AML-193 (cell line): ENCODE results near the gene AUNIP.

Experiments
- DNase-seq, 2 experiments: peaks; one replicate each; lab custom pipeline; 2025; lab: John Stamatoyannopoulos, UW

The AUNIP gene

GRCh38 chr1:25858906-25859789, at the start of gene AUNIP:
Gene AUNIP, minus strand, starts transcription at chr1:25859457. Its CDS starts 100 bp downstream, at chr1:25859357.
- DNase-seq = peak; percentile 81 to 85

GRCh38 chr1:25909040-25909439, 49.8 kb upstream of the AUNIP start:
- DNase-seq = no peak

- DNase-seq = no peak
These were observed 48.9 kb upstream of the AUNIP start for GRCh38 chr1:25908161-25908560.

- DNase-seq = no peak
These were observed 48.3 kb upstream of the AUNIP start for GRCh38 chr1:25907601-25908000.

- no peak for DNase-seq
These were observed 47.5 kb upstream of the AUNIP start for GRCh38 chr1:25906644-25907300.

- DNase-seq = peak; percentile 81 to 85
These were observed 46.7 kb upstream of the AUNIP start, which contains the start of gene STMN1 for GRCh38 chr1:25905680-25906643. Gene STMN1, minus strand, starts transcription at chr1:25906419. Its CDS starts 1,743 bp downstream, at chr1:25904676.

GRCh38 chr1:25904943-25905679, 45.9 kb upstream of the AUNIP start:
- DNase-seq = peak; percentile 76 to 84

GRCh38 chr1:25903986-25904385, 44.7 kb upstream of the AUNIP start:
- DNase-seq = no peak

GRCh38 chr1:25902462-25902861, 43.2 kb upstream of the AUNIP start:
- no peak for DNase-seq

GRCh38 chr1:25900219-25900618, 41.0 kb upstream of the AUNIP start:
- DNase-seq = no peak

GRCh38 chr1:25899792-25900191, 40.5 kb upstream of the AUNIP start:
- no peak for DNase-seq

GRCh38 chr1:25898223-25899015, 39.2 kb upstream of the AUNIP start:
- DNase-seq = no peak

- no peak for DNase-seq
These were observed 38.5 kb upstream of the AUNIP start for GRCh38 chr1:25897754-25898153.

- no peak for DNase-seq
These were observed 37.0 kb upstream of the AUNIP start for GRCh38 chr1:25896266-25896665.

- DNase-seq = peak; percentile 81 to 88
These were observed 36.2 kb upstream of the AUNIP start for GRCh38 chr1:25895365-25895990.

GRCh38 chr1:25893116-25893515, 33.9 kb upstream of the AUNIP start:
- DNase-seq = no peak

GRCh38 chr1:25891606-25892005, 32.3 kb upstream of the AUNIP start:
- no peak for DNase-seq

GRCh38 chr1:25890239-25891034, 31.2 kb upstream of the AUNIP start:
- DNase-seq = no peak

- DNase-seq = peak in 1 of 2 experiments; percentile 5
These were observed 30.2 kb upstream of the AUNIP start for GRCh38 chr1:25889470-25889869.
